Panc1 (cell line): ENCODE measurements around the gene NKAIN2. TPM values are rescaled to one million over a fixed set of nuclear protein-coding genes. Genes with fewer than 3 reads are reported as not detected.

Experiments used
- ATAC-seq: fragments of 200-7000 bp; cut with Tn5 transposase; 2 replicates; pipeline ENCODE4 v1.9.1; 2020; ENCODE audit warnings: mild to moderate bottlenecking, moderate library complexity
- BruUV-seq: library from RNA; stranded (reverse); fragments of 400-500 nt; replicated peaks from 2 replicates; lab custom pipeline; 2021; lab: Mats Ljungman, UMichigan
- CTCF ChIA-PET: fragments of 300-600 bp; sonication (Branson Sonifier 250); formaldehyde crosslinking; loops from one replicate; lab custom pipeline; 2022; ENCODE audit warnings: antibody characterized with exemption; lab: Charles Lee
- POLR2A ChIA-PET: fragments of 300-600 bp; sonication (Branson Sonifier 250); formaldehyde crosslinking; loops from one replicate; lab custom pipeline; 2022; ENCODE audit warnings: antibody characterized with exemption; lab: Charles Lee
- DNase-seq: peaks from one replicate; pipeline ENCODE4 v3.0.0-alpha.2; 2010; ENCODE audit warnings: low read depth, low spot score
- H3K27ac ChIP-seq: 2 replicates; pipeline ENCODE4 v1.5.1; 2011; ENCODE audit warnings: mild to moderate bottlenecking, low read length, inconsistent platforms
- H3K27me3 ChIP-seq: fragments of 200-500 bp; sonication (Bioruptor generic); 2 replicates; pipeline ENCODE4 v1.6.0; 2014; ENCODE audit warnings: low read length, inconsistent platforms; ENCODE audit not compliant: control insufficient read depth, insufficient read depth
- H3K36me3 ChIP-seq: fragments of 200-500 bp; sonication (Bioruptor generic); 2 replicates; pipeline ENCODE4 v1.5.1; 2014; ENCODE audit warnings: inconsistent platforms, mild to moderate bottlenecking, low read length, moderate library complexity; ENCODE audit not compliant: control insufficient read depth, insufficient read depth
- H3K4me1 ChIP-seq: 2 replicates; pipeline ENCODE4 v1.5.1; 2011; ENCODE audit warnings: inconsistent platforms, mild to moderate bottlenecking, low read length, moderate library complexity; ENCODE audit not compliant: control insufficient read depth, insufficient read depth
- H3K4me3 ChIP-seq, 2 experiments: 2 replicates each; pipeline ENCODE4 v1.5.1; 2011 to 2012; ENCODE audit warnings: low read depth in 2 of 2, low read length in 2 of 2, mild to moderate bottlenecking in 2 of 2, inconsistent platforms in 1 of 2, moderate library complexity in 1 of 2
- H3K9me3 ChIP-seq: fragments of 200-500 bp; sonication (Bioruptor generic); 2 replicates; pipeline ENCODE4 v1.5.1; 2014; ENCODE audit warnings: low read depth, mild to moderate bottlenecking, inconsistent platforms, low read length, moderate library complexity; ENCODE audit not compliant: control insufficient read depth, insufficient read depth
- POLR2AphosphoS5 ChIP-seq: IDR thresholded peaks from 2 replicates; pipeline ENCODE4 v1.6.1; 2012; ENCODE audit warnings: mild to moderate bottlenecking, low read depth, low read length, moderate library complexity
- REST ChIP-seq, 2 experiments: IDR thresholded peaks; 2 replicates each; pipeline ENCODE4 v1.6.1; 2011 to 2012; ENCODE audit warnings: low read depth in 2 of 2, control low read depth in 1 of 2, low read length in 1 of 2, mild to moderate bottlenecking in 1 of 2, moderate library complexity in 1 of 2; ENCODE audit not compliant: insufficient read depth in 1 of 2
- SIN3A ChIP-seq: IDR thresholded peaks from 2 replicates; pipeline ENCODE4 v1.6.1; 2012; ENCODE audit warnings: low read depth, mild to moderate bottlenecking, low read length, moderate library complexity, borderline replicate concordance; ENCODE audit not compliant: insufficient read depth
- TCF7L2 ChIP-seq: IDR thresholded peaks from 2 replicates; pipeline ENCODE4 v1.6.1; 2011; ENCODE audit warnings: mild to moderate bottlenecking, low read depth, low read length, inconsistent platforms
- in situ Hi-C: cut with HindIII; loops from 2 replicates; pipeline ENCODE4 v1.10.0; 2016; ENCODE audit warnings: low sequenced_read_pairs, low pct_unique_long_range_greater_than_20kb
- intact Hi-C: fragments of 100-400 bp; cut with micrococcal nuclease; formaldehyde crosslinking; loops from one replicate; pipeline ENCODE4 v1.10.0; 2022; ENCODE audit not compliant: unreplicated experiment
- total RNA-seq: library from RNA; stranded (reverse); gene quantifications from one replicate; pipeline ENCODE4 v1.2.1, GENCODE V29; 2021; ENCODE audit not compliant: unreplicated experiment
- TF ChIP-seq, protein P1 (sequence below): fragments of 450-650 bp; IDR thresholded peaks from 2 replicates; pipeline ENCODE4 v1.5.1; 2017; ENCODE audit warnings: mild to moderate bottlenecking

The NKAIN2 gene
- total RNA-seq, 1 experiment from 2014 or later: 2.6 TPM

GRCh38 chr6:124870611-124871459 is 1067.2 kb downstream of the NKAIN2 start:
- peak; percentile 17 for DNase-seq
- TF ChIP-seq TCF7L2 (no peak), REST (IDR thresholded peaks at IDR 0.05; ENCODE audit: insufficient read depth in 1 of 2, low read depth in 2 of 2, low read length in 1 of 2) (no peak), POLR2AphosphoS5 (no peak), SIN3A (no peak)
- TF ChIP-seq, protein P1, sequence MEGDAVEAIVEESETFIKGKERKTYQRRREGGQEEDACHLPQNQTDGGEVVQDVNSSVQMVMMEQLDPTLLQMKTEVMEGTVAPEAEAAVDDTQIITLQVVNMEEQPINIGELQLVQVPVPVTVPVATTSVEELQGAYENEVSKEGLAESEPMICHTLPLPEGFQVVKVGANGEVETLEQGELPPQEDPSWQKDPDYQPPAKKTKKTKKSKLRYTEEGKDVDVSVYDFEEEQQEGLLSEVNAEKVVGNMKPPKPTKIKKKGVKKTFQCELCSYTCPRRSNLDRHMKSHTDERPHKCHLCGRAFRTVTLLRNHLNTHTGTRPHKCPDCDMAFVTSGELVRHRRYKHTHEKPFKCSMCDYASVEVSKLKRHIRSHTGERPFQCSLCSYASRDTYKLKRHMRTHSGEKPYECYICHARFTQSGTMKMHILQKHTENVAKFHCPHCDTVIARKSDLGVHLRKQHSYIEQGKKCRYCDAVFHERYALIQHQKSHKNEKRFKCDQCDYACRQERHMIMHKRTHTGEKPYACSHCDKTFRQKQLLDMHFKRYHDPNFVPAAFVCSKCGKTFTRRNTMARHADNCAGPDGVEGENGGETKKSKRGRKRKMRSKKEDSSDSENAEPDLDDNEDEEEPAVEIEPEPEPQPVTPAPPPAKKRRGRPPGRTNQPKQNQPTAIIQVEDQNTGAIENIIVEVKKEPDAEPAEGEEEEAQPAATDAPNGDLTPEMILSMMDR: peak; percentile 80; the same call in 1 of the 2 replicates
- intact Hi-C loops: loop anchor here (1.0 to 5.0 kb wide), 4 partner anchors 91 to 896 kb away; partner anchors contain the start of gene RNF217
- H3K36me3 ChIP-seq: no peaks in the 10 kb centered on the region
- H3K27ac ChIP-seq: no peak overlapping the region
- ATAC-seq: no peak
- ChIA-PET CTCF (interaction anchor here (0.7 to 1.8 kb wide), 2 partner anchors 243 to 1086 kb away, joined by 3 to 13 read pairs; partner anchors contain the start of gene HINT3), POLR2A (no interaction called here)
- H3K4me1 ChIP-seq: no peaks in the 10 kb centered on the region
- H3K9me3 ChIP-seq: no peaks in the 10 kb centered on the region
- no TSS peak for BruUV-seq
- no peaks in the 10 kb centered on the region for H3K27me3 ChIP-seq
- H3K4me3 ChIP-seq: no peak overlapping the region
- in situ Hi-C loops: no loop called here

- Histone ChIP-seq H3K36me3 (no peaks in the 10 kb centered on the region), H3K4me3 (no peak overlapping the region), H3K27ac (no peak overlapping the region), H3K27me3 (no peaks in the 10 kb centered on the region), H3K4me1 (no peaks in the 10 kb centered on the region), H3K9me3 (no peaks in the 10 kb centered on the region)
- intact Hi-C loops (loop anchor here (5.0 kb wide), 3 partner anchors 90 to 895 kb away; partner anchors contain the start of gene RNF217), in situ Hi-C loops (no loop called here)
- ChIA-PET CTCF (interaction anchor here (0.6 kb wide), 1 partner anchor 1057 kb away, joined by 3 read pairs; no protein-coding TSS in a partner anchor), POLR2A (no interaction called here)
- DNase-seq (no peak), ATAC-seq (no peak)
- no TSS peak for BruUV-seq
- no peak for TF ChIP-seq POLR2AphosphoS5
- no peak for TF ChIP-seq SIN3A
- TF ChIP-seq TCF7L2: no peak
- no peak for TF ChIP-seq REST (IDR thresholded peaks at IDR 0.05; ENCODE audit: insufficient read depth in 1 of 2, low read depth in 2 of 2, low read length in 1 of 2)
- TF ChIP-seq, protein P1: no peak
Observed at GRCh38 chr6:124872361-124873065, 1068.8 kb downstream of the NKAIN2 start.
